ENCODE measurements around the gene SULT1C2.

Gene SULT1C2

GRCh38 chr2:108304975-108305374 lies 16.3 kb downstream of the SULT1C2 start:
- Histone ChIP-seq H3K36me3 (ENCODE audit: control insufficient read depth, insufficient read depth, low read length) (no peaks in the 10 kb centered on the region), H3K4me3 (ENCODE audit: low read length) (no peak overlapping the region), H3K27me3 (ENCODE audit: control insufficient read depth, insufficient read depth, low read length) (no peaks in the 10 kb centered on the region), H3K27ac (ENCODE audit: low read depth, low read length) (no peak overlapping the region), H3K9ac (ENCODE audit: low read length) (no peak overlapping the region), H3K4me1 (ENCODE audit: control insufficient read depth, insufficient read depth, low read length) (no peaks in the 10 kb centered on the region)

- no peaks in the 10 kb centered on the region for H3K36me3 ChIP-seq (ENCODE audit: control insufficient read depth, insufficient read depth, low read length)
- no peaks in the 10 kb centered on the region for H3K4me1 ChIP-seq (ENCODE audit: control insufficient read depth, insufficient read depth, low read length)
- H3K27me3 ChIP-seq (ENCODE audit: control insufficient read depth, insufficient read depth, low read length), result no peaks in the 10 kb centered on the region
- no peak overlapping the region for H3K27ac ChIP-seq (ENCODE audit: low read depth, low read length)
- no peak overlapping the region for H3K4me3 ChIP-seq (ENCODE audit: low read length)
- no peak overlapping the region for H3K9ac ChIP-seq (ENCODE audit: low read length)
Measured at GRCh38 chr2:108305901-108306300, 17.2 kb downstream of the SULT1C2 start.

DNA sequence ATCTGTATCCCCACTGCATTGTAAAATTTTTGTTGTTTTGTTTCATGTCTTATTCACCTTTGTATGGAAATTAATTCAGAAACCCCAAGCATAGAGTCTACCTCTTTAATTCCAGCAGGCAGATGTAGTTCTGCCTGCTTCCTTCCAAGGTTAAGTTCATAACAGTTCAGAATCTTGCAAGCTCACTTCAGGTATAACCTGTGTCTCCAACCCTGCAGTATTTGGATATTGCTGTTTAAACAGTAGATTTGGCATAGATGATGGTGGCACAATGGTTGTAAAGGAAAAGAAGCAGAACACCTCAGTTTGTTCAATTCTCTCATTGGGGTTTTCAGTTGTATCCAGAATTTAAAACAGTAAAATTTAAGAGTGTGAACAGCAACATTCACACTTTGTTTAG lies 21.2 kb downstream of the SULT1C2 start:
- H3K36me3 ChIP-seq (ENCODE audit: control insufficient read depth, insufficient read depth, low read length), result no peaks in the 10 kb centered on the region

GRCh38 chr2:108314586-108315296 lies 26.0 kb downstream of the SULT1C2 start:
- H3K27me3 ChIP-seq (ENCODE audit: control insufficient read depth, insufficient read depth, low read length), result no peaks in the 10 kb centered on the region
- no peak overlapping the region for H3K27ac ChIP-seq (ENCODE audit: low read depth, low read length)
- no peak overlapping the region for H3K9ac ChIP-seq (ENCODE audit: low read length)
- H3K4me1 ChIP-seq (ENCODE audit: control insufficient read depth, insufficient read depth, low read length), result no peaks in the 10 kb centered on the region
- H3K36me3 ChIP-seq (ENCODE audit: control insufficient read depth, insufficient read depth, low read length), result no peaks in the 10 kb centered on the region
- H3K4me3 ChIP-seq (ENCODE audit: low read length), result no peak overlapping the region

More for the DNA sequence above, 21.2 kb downstream of the SULT1C2 start:
- Histone ChIP-seq H3K27ac (ENCODE audit: low read depth, low read length) (no peak overlapping the region), H3K9ac (ENCODE audit: low read length) (no peak overlapping the region), H3K27me3 (ENCODE audit: control insufficient read depth, insufficient read depth, low read length) (no peaks in the 10 kb centered on the region), H3K4me1 (ENCODE audit: control insufficient read depth, insufficient read depth, low read length) (no peaks in the 10 kb centered on the region), H3K4me3 (ENCODE audit: low read length) (no peak overlapping the region)

DNA sequence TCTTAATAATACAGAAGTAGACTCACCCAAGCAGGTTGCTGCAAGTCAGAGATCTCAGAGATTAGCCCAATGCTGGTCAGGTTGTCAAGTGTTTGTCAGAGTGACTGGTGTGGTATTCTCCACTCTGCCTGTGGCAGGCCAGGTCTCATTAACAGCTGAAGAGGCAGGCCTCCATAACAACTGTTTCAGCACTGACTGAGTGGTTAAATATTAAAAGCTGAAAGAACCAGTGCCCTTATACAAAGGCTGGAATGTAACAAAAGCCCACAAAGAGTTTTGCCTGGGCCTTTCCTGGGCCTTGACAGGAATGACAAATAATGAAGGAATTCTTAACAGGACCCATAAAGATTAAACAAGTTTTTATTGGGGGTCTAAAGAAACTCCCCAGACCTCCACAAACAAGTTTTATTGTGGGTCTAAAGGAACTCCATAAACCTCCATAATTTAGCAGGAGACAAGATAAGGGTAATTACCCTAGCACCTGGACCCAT lies 26.8 kb downstream of the SULT1C2 start:
- H3K4me3 ChIP-seq (ENCODE audit: low read length), result no peak overlapping the region
- H3K9ac ChIP-seq (ENCODE audit: low read length), result no peak overlapping the region
- H3K36me3 ChIP-seq (ENCODE audit: control insufficient read depth, insufficient read depth, low read length), result no peaks in the 10 kb centered on the region
- H3K27ac ChIP-seq (ENCODE audit: low read depth, low read length), result no peak overlapping the region
- H3K4me1 ChIP-seq (ENCODE audit: control insufficient read depth, insufficient read depth, low read length), result no peaks in the 10 kb centered on the region
- no peaks in the 10 kb centered on the region for H3K27me3 ChIP-seq (ENCODE audit: control insufficient read depth, insufficient read depth, low read length)

DNA sequence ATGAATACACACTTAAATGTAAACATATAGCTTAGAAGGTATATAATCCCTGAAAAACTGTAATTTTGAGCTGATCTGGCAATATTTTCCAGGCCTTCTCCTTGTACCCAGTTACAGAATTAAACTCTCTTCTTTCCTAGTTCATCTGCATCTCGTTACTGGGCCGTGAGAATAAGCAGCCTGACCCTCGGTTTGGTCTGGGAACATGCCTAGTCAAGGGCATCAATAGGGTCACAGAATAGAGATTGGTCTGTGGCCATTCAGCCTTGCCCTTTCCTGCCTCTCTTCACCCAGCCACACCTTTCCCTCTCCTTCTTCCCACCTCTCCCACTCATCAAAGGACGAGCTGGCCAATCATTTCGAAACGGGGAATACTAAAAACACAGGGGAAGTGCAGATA lies 27.3 kb downstream of the SULT1C2 start:
- H3K36me3 ChIP-seq (ENCODE audit: control insufficient read depth, insufficient read depth, low read length), result no peaks in the 10 kb centered on the region
- H3K4me3 ChIP-seq (ENCODE audit: low read length), result no peak overlapping the region
- no peak overlapping the region for H3K9ac ChIP-seq (ENCODE audit: low read length)
- no peaks in the 10 kb centered on the region for H3K27me3 ChIP-seq (ENCODE audit: control insufficient read depth, insufficient read depth, low read length)
- H3K4me1 ChIP-seq (ENCODE audit: control insufficient read depth, insufficient read depth, low read length), result no peaks in the 10 kb centered on the region
- H3K27ac ChIP-seq (ENCODE audit: low read depth, low read length), result no peak overlapping the region

DNA sequence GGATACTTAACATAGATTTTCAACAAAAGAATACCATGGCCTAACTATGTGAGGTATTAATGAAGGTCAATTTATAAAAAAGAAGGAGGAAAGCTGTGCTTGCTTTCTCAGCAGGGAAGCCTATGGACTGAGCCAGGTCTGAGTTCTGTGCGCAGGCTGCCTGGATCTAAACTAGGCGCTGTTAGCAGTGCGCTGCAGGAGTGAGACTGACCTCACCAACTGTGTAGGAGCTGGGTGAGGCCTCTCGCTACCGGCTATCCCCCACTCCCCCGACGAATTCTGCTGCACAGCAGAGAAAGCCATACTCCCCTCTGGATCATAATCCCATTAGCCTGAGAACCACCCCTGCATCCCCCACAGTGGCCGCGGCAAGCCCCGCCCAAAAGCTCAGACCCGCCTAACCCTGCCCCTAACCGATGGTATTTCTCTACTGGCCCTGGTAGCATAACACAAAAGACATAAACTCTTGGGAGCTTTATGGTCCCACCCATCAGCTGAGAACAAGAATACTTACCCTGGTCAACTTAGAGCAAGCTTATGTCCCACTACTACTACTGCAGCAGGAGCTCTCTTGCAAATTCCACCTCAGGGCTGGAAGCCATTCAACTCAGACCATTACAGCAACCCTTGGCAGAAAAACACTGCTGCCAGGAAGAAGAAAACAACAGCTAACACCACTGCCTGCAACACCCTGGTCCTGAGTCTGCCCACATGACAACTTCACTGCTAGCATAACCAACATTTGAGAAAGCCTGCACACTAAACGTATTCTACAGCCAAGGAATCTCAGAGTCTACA lies 28.0 kb downstream of the SULT1C2 start:
- H3K9ac ChIP-seq (ENCODE audit: low read length), result no peak overlapping the region
- no peaks in the 10 kb centered on the region for H3K4me1 ChIP-seq (ENCODE audit: control insufficient read depth, insufficient read depth, low read length)
- no peak overlapping the region for H3K27ac ChIP-seq (ENCODE audit: low read depth, low read length)
- no peak overlapping the region for H3K4me3 ChIP-seq (ENCODE audit: low read length)
- no peaks in the 10 kb centered on the region for H3K36me3 ChIP-seq (ENCODE audit: control insufficient read depth, insufficient read depth, low read length)
- H3K27me3 ChIP-seq (ENCODE audit: control insufficient read depth, insufficient read depth, low read length), result no peaks in the 10 kb centered on the region

- Histone ChIP-seq H3K36me3 (ENCODE audit: control insufficient read depth, insufficient read depth, low read length) (no peaks in the 10 kb centered on the region), H3K27me3 (ENCODE audit: control insufficient read depth, insufficient read depth, low read length) (no peaks in the 10 kb centered on the region), H3K27ac (ENCODE audit: low read depth, low read length) (no peak overlapping the region), H3K9ac (ENCODE audit: low read length) (no peak overlapping the region), H3K4me3 (ENCODE audit: low read length) (no peak overlapping the region), H3K4me1 (ENCODE audit: control insufficient read depth, insufficient read depth, low read length) (no peaks in the 10 kb centered on the region)
Measured at GRCh38 chr2:108320326-108320922, 31.7 kb downstream of the SULT1C2 start.

GRCh38 chr2:108323619-108324018 lies 34.9 kb downstream of the SULT1C2 start:
- no peak overlapping the region for H3K4me3 ChIP-seq (ENCODE audit: low read length)
- no peaks in the 10 kb centered on the region for H3K36me3 ChIP-seq (ENCODE audit: control insufficient read depth, insufficient read depth, low read length)
- no peaks in the 10 kb centered on the region for H3K27me3 ChIP-seq (ENCODE audit: control insufficient read depth, insufficient read depth, low read length)
- H3K9ac ChIP-seq (ENCODE audit: low read length), result no peak overlapping the region
- no peak overlapping the region for H3K27ac ChIP-seq (ENCODE audit: low read depth, low read length)
- no peaks in the 10 kb centered on the region for H3K4me1 ChIP-seq (ENCODE audit: control insufficient read depth, insufficient read depth, low read length)

DNA sequence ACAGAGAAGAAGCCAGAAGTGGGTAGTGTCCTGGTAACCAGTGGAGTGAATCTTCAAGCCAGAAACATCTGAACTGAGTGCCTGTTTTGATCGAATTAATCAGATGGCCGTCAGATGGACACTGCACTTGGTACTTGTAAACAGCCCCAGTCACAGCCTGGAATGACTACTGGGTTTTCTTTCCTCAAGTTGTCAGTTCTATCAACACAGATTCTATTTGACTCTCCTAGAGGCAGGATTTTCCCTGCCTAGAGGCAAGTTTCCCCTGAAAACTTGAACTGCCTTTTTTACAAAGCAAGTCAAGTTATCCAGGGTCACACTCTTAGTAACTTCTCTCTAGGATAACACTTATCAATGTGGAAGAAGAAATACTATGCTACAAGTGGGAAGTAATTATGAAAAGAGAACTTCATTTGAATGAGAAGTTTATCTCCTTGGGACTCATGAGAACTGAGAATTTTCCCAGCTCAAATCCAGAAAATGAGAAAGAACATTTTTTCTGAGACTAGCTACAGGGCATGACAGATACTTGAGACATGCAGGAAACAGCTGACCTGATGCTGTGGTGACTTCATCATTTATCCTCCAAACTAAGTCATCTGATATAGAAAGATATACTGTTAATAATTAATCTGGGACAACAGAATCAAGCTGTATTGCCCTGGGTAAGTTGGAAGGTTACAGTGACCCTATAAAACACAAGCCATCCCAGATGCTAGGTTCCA lies 36.0 kb downstream of the SULT1C2 start:
- Histone ChIP-seq H3K4me1 (ENCODE audit: control insufficient read depth, insufficient read depth, low read length) (no peaks in the 10 kb centered on the region), H3K36me3 (ENCODE audit: control insufficient read depth, insufficient read depth, low read length) (no peaks in the 10 kb centered on the region), H3K27ac (ENCODE audit: low read depth, low read length) (no peak overlapping the region), H3K9ac (ENCODE audit: low read length) (no peak overlapping the region), H3K27me3 (ENCODE audit: control insufficient read depth, insufficient read depth, low read length) (no peaks in the 10 kb centered on the region), H3K4me3 (ENCODE audit: low read length) (no peak overlapping the region)

DNA sequence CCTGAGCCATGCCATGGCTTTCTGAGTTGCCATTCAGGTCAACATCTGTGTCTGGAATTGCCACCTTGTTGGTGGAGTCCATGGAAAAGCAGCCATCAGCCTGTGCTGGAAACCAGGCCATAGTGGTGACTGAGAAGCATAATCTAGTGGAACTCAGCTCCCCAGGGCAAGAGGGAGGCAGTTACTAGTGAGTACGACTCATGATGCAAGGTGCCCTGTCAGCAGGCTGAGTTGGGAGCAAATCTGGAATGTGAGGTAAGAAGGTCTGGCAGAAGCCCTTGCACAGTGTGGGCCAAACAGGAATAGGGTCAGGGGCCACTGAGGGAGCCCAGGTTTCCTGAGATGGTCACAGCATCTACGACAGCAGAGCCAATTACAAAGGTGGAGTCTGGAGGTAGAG lies 37.1 kb downstream of the SULT1C2 start:
- Histone ChIP-seq H3K27me3 (ENCODE audit: control insufficient read depth, insufficient read depth, low read length) (no peaks in the 10 kb centered on the region), H3K27ac (ENCODE audit: low read depth, low read length) (no peak overlapping the region), H3K36me3 (ENCODE audit: control insufficient read depth, insufficient read depth, low read length) (no peaks in the 10 kb centered on the region), H3K4me1 (ENCODE audit: control insufficient read depth, insufficient read depth, low read length) (no peaks in the 10 kb centered on the region), H3K9ac (ENCODE audit: low read length) (no peak overlapping the region), H3K4me3 (ENCODE audit: low read length) (no peak overlapping the region)

DNA sequence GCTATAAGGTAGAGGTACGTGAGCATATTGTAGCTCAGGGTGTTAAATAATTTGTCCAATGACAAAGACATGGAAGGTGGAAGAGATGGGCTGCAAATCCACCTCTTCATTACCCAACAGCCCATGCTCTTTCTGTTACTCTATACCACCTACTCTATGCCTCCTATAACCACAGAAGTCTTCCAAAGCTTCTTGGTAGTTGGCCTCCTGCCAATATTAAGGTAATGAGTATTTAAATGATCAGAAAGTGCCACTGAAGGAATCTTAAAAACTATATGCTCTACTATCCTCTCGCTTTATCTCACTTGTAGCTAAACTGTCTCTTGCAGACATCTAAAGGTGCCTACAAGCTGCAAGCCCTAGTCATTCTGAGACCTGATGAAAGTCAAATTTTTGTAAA lies 41.1 kb downstream of the SULT1C2 start:
- no peak overlapping the region for H3K27ac ChIP-seq (ENCODE audit: low read depth, low read length)
- H3K27me3 ChIP-seq (ENCODE audit: control insufficient read depth, insufficient read depth, low read length), result no peaks in the 10 kb centered on the region
- H3K9ac ChIP-seq (ENCODE audit: low read length), result no peak overlapping the region
- H3K4me1 ChIP-seq (ENCODE audit: control insufficient read depth, insufficient read depth, low read length), result no peaks in the 10 kb centered on the region
- H3K36me3 ChIP-seq (ENCODE audit: control insufficient read depth, insufficient read depth, low read length), result no peaks in the 10 kb centered on the region
- H3K4me3 ChIP-seq (ENCODE audit: low read length), result no peak overlapping the region

All from rectal smooth muscle tissue (tissue), 1 donor.